ENCODE data around the gene INPP4A. TPM values are rescaled to one million over a fixed set of nuclear protein-coding genes. Genes with fewer than 3 reads are reported as not detected.

The INPP4A gene
- total and polyA plus RNA-seq, 2 of the 13 experiments (the other 11 are each of a cell fraction or from before 2014, with no cell fraction given), result 10.1 to 10.9 TPM

DNA sequence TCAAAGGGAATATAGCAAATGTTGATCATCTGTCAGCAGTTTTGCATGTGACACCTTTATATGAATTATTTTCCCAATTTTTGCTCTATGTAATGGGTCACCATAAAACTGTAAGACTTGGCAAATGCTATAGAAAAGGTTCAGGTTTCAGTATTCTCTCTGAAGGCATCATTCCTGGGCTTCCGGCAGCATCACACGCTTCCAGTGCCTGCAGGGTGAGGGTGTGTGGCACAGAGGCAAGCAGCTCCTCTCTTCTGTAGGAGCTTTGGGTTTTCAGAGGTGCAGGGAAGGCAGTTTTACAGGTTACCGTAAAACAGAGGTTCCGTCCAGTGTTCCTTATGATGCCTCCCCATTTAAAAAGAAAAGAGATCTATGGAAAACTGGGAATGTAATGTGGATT is 144.8 kb downstream of the INPP4A start:
- 94% methylated on average over 4 of the region's 4 CpGs for WGBS (ENCODE audit: low lambda C conversion rate)
- H3K36me3 ChIP-seq (replicated peaks in 1 of 2; ENCODE audit: control insufficient read depth in 1 of 2, insufficient read depth in 2 of 2, low read length in 2 of 2), result peaks cover 0 to 3% of the 10 kb centered on the region in 2 experiments; a peak in 2 of 5 replicates
- peaks cover 5% of the 10 kb centered on the region for H3K4me1 ChIP-seq (ENCODE audit: insufficient read depth, low read length)
- no peak for FAIRE-seq
- no peaks in the 10 kb centered on the region for H3K79me2 ChIP-seq (ENCODE audit: insufficient read depth, low read length)
- POLR2A ChIA-PET, result no interaction called here
- H3K27me3 ChIP-seq (ENCODE audit: control insufficient read depth in 1 of 2, insufficient read depth in 2 of 2, low read length in 2 of 2), result no peaks in the 10 kb centered on the region
- H3K27ac ChIP-seq (ENCODE audit: extremely low read length, insufficient read depth, low read length), result no peak overlapping the region
- H3K9ac ChIP-seq (ENCODE audit: insufficient read depth, low read depth, low read length), result no peak overlapping the region
- no peaks in the 10 kb centered on the region for H4K20me1 ChIP-seq (ENCODE audit: insufficient read depth, low read length)
- no TSS peak for BruUV-seq (replicated peaks)
- in situ Hi-C loops (cut with HindIII; ENCODE audit: extremely low pct_ligation_motif_present, low pct_unique_long_range_greater_than_20kb), result no loop called here
- H3K9me3 ChIP-seq (ENCODE audit: low read length), result no peaks in the 10 kb centered on the region
- H3K4me2 ChIP-seq (ENCODE audit: low read depth, low read length), result no peak overlapping the region
- CTCF ChIA-PET (ENCODE audit: low intra/inter-chr PET ratio, low total read pairs), result no interaction called here
- intact Hi-C loops (cut with micrococcal nuclease; ENCODE audit: unreplicated experiment), result no loop called here
- no peak overlapping the region for H2AFZ ChIP-seq (ENCODE audit: low read length)
- no peak for ATAC-seq
- H3K4me3 ChIP-seq (replicated peaks in 1 of 3; ENCODE audit: insufficient read depth in 1 of 3, low read depth in 2 of 3, low read length in 3 of 3), result no peak overlapping the region
- DNase-seq (ENCODE audit: low spot score), result no peak
- TF ChIP-seq, protein P1, sequence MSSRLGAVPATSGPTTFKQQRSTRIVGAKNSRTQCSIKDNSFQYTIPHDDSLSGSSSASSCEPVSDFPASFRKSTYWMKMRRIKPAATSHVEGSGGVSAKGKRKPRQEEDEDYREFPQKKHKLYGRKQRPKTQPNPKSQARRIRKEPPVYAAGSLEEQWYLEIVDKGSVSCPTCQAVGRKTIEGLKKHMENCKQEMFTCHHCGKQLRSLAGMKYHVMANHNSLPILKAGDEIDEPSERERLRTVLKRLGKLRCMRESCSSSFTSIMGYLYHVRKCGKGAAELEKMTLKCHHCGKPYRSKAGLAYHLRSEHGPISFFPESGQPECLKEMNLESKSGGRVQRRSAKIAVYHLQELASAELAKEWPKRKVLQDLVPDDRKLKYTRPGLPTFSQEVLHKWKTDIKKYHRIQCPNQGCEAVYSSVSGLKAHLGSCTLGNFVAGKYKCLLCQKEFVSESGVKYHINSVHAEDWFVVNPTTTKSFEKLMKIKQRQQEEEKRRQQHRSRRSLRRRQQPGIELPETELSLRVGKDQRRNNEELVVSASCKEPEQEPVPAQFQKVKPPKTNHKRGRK (CRISPR knock-in tag; IDR thresholded peaks at IDR 0.05), result no peak
- TF ChIP-seq, protein P2, sequence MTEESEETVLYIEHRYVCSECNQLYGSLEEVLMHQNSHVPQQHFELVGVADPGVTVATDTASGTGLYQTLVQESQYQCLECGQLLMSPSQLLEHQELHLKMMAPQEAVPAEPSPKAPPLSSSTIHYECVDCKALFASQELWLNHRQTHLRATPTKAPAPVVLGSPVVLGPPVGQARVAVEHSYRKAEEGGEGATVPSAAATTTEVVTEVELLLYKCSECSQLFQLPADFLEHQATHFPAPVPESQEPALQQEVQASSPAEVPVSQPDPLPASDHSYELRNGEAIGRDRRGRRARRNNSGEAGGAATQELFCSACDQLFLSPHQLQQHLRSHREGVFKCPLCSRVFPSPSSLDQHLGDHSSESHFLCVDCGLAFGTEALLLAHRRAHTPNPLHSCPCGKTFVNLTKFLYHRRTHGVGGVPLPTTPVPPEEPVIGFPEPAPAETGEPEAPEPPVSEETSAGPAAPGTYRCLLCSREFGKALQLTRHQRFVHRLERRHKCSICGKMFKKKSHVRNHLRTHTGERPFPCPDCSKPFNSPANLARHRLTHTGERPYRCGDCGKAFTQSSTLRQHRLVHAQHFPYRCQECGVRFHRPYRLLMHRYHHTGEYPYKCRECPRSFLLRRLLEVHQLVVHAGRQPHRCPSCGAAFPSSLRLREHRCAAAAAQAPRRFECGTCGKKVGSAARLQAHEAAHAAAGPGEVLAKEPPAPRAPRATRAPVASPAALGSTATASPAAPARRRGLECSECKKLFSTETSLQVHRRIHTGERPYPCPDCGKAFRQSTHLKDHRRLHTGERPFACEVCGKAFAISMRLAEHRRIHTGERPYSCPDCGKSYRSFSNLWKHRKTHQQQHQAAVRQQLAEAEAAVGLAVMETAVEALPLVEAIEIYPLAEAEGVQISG (CRISPR knock-in tag; IDR thresholded peaks at IDR 0.05), result no peak
- TF ChIP-seq ARNT2 (CRISPR knock-in tag; IDR thresholded peaks at IDR 0.05; ENCODE audit: low read depth), result no peak
- TF ChIP-seq MAFF (IDR thresholded peaks at IDR 0.05; ENCODE audit: low read depth, low read length), result 0 out of 2 replicates have a peak, but pooled peaks have one; percentile 17
- no peak for TF ChIP-seq NFRKB (IDR thresholded peaks at IDR 0.05)
- no peak for TF ChIP-seq RFX3 (CRISPR knock-in tag; IDR thresholded peaks at IDR 0.05)
- TF ChIP-seq ZFP62 (CRISPR knock-in tag; IDR thresholded peaks at IDR 0.05), result no peak
- no peak for TF ChIP-seq SMARCC2 (IDR thresholded peaks at IDR 0.05)
- TF ChIP-seq CBX2 (IDR thresholded peaks at IDR 0.05; ENCODE audit: low read depth, low read length), result no peak
- TF ChIP-seq CBX2 (CRISPR knock-in tag; IDR thresholded peaks at IDR 0.05; ENCODE audit: low read depth), result no peak
- TF ChIP-seq, protein P3, sequence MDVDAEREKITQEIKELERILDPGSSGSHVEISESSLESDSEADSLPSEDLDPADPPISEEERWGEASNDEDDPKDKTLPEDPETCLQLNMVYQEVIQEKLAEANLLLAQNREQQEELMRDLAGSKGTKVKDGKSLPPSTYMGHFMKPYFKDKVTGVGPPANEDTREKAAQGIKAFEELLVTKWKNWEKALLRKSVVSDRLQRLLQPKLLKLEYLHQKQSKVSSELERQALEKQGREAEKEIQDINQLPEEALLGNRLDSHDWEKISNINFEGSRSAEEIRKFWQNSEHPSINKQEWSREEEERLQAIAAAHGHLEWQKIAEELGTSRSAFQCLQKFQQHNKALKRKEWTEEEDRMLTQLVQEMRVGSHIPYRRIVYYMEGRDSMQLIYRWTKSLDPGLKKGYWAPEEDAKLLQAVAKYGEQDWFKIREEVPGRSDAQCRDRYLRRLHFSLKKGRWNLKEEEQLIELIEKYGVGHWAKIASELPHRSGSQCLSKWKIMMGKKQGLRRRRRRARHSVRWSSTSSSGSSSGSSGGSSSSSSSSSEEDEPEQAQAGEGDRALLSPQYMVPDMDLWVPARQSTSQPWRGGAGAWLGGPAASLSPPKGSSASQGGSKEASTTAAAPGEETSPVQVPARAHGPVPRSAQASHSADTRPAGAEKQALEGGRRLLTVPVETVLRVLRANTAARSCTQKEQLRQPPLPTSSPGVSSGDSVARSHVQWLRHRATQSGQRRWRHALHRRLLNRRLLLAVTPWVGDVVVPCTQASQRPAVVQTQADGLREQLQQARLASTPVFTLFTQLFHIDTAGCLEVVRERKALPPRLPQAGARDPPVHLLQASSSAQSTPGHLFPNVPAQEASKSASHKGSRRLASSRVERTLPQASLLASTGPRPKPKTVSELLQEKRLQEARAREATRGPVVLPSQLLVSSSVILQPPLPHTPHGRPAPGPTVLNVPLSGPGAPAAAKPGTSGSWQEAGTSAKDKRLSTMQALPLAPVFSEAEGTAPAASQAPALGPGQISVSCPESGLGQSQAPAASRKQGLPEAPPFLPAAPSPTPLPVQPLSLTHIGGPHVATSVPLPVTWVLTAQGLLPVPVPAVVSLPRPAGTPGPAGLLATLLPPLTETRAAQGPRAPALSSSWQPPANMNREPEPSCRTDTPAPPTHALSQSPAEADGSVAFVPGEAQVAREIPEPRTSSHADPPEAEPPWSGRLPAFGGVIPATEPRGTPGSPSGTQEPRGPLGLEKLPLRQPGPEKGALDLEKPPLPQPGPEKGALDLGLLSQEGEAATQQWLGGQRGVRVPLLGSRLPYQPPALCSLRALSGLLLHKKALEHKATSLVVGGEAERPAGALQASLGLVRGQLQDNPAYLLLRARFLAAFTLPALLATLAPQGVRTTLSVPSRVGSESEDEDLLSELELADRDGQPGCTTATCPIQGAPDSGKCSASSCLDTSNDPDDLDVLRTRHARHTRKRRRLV (CRISPR knock-in tag; IDR thresholded peaks at IDR 0.05), result no peak
- no peak for TF ChIP-seq NRL (CRISPR knock-in tag; IDR thresholded peaks at IDR 0.05; ENCODE audit: borderline replicate concordance)
- TF ChIP-seq MAFK (conservative IDR thresholded peaks at IDR 0.05 in 1 of 2, IDR thresholded peaks at IDR 0.05 in 1 of 2; ENCODE audit: low read length in 2 of 2), result peak in 1 of 2 experiments; percentile 48; a peak in 1 of 4 replicates
- no peak for TF ChIP-seq HOXD1 (CRISPR knock-in tag; IDR thresholded peaks at IDR 0.05)
- TF ChIP-seq ZNF615 (CRISPR knock-in tag; IDR thresholded peaks at IDR 0.05; ENCODE audit: borderline replicate concordance), result no peak
